ENCODE results near the gene LCOR.

- TF ChIP-seq POLR2A (IDR thresholded peaks at IDR 0.05) (no peak), EP300 (IDR thresholded peaks at IDR 0.05) (no peak)
Measured at GRCh38 chr10:96797485-96797884, 34.6 kb upstream of the LCOR start.
